ENCODE data around the gene CELA2B.

CELA2B gene

DNA sequence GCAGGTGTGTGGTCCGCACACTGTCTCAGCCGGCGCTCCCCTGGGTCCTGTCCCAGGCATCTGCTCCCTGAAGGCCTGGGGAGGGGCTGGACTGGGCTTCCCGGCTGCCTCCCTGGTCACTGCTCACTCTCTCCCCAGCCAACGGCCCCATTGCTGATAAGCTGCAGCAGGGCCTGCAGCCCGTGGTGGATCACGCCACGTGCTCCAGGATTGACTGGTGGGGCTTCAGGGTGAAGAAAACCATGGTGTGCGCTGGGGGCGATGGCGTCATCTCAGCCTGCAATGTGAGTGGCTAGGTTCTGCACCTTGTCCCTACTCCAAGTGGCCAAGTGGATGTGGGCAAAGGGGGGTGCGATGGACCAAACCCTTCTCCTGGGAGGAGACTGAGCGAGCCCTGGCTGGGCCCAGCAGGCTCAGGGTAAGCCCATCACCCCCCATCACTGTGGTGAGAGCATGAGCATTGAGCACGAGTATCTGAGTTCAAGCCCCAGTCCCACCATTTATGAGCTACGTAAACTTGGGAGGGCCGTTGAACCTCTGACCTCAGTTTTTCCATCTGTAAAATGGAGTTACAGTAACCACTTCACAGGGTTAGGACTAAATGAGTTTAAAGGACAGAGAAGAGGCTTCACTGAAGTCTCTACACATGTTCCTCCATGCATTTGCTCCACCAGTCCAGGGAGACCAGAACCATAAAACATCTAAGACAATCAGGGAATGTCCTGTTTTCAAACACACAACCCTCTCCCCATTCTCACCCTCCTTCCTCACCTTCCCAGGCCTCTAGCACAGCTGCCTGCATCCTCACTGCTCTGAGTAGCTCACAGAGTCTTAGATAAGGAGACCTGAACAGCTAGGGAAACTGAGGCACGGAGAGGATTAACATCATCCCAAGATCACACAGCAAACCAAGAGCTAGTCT lies 31.2 kb upstream of the CELA2B start:
- TF ChIP-seq, protein P1, sequence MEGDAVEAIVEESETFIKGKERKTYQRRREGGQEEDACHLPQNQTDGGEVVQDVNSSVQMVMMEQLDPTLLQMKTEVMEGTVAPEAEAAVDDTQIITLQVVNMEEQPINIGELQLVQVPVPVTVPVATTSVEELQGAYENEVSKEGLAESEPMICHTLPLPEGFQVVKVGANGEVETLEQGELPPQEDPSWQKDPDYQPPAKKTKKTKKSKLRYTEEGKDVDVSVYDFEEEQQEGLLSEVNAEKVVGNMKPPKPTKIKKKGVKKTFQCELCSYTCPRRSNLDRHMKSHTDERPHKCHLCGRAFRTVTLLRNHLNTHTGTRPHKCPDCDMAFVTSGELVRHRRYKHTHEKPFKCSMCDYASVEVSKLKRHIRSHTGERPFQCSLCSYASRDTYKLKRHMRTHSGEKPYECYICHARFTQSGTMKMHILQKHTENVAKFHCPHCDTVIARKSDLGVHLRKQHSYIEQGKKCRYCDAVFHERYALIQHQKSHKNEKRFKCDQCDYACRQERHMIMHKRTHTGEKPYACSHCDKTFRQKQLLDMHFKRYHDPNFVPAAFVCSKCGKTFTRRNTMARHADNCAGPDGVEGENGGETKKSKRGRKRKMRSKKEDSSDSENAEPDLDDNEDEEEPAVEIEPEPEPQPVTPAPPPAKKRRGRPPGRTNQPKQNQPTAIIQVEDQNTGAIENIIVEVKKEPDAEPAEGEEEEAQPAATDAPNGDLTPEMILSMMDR (IDR thresholded peaks at IDR 0.05; ENCODE audit: low read depth, low read length), result no peak
- no peak overlapping the region for H3K4me3 ChIP-seq (replicated peaks in 1 of 2; ENCODE audit: low read depth in 2 of 2, low read length in 2 of 2)
- DNase-seq (ENCODE audit: low read depth in 2 of 2), result no peak

DNA sequence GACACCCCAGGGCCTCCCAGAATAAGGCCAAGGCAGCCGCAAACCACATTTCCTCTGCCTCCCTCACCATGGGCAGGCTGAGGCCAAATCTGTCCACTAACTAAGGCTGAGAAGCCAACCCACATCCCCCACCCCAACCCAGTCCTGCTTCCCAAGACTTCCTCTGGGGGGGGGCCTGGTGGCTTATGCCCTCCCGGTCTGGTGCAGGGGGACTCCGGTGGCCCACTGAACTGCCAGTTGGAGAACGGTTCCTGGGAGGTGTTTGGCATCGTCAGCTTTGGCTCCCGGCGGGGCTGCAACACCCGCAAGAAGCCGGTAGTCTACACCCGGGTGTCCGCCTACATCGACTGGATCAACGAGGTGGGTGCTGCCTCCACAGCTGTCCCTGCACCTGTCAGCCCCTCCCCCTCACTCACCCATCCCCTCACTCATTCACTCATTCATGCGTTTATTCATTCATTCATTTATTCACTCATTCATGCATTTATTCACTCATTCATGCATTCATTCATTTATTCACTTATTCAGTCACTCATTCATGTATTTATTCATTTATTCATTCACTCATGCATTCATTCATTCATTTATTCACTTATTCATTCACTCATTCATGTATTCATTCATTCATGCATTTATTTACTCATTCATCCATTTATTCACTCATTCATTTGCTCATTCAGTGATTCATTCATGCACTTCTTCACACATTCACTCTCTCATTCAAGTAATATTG lies 30.3 kb upstream of the CELA2B start:
- H3K4me3 ChIP-seq (replicated peaks in 1 of 2; ENCODE audit: low read depth in 2 of 2, low read length in 2 of 2), result no peak overlapping the region
- TF ChIP-seq, protein P1 (IDR thresholded peaks at IDR 0.05; ENCODE audit: low read depth, low read length), result no peak
- no peak for DNase-seq (ENCODE audit: low read depth in 2 of 2)

DNA sequence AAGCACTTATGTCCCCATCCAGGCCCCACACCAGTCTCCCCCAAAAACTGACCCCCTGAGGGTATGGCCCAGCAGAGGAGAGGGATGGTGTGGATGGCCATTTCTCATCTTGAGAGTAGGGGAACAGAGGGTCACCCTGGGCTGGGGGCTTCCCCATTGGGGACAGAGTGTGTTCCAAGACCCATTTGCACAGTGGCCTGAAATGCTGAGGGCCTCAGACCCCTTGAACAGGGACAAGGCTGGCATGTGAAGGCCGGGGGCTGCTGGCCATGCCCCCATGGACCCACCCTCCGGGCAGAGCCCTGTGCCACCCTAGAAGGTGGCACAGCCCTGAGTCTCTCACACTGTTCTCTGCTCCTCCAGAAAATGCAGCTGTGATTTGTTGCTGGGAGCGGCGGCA lies 29.7 kb upstream of the CELA2B start:
- TF ChIP-seq, protein P1 (IDR thresholded peaks at IDR 0.05; ENCODE audit: low read depth, low read length), result no peak
- no peak for DNase-seq (ENCODE audit: low read depth in 2 of 2)
- H3K4me3 ChIP-seq (replicated peaks in 1 of 2; ENCODE audit: low read depth in 2 of 2, low read length in 2 of 2), result no peak overlapping the region

DNA sequence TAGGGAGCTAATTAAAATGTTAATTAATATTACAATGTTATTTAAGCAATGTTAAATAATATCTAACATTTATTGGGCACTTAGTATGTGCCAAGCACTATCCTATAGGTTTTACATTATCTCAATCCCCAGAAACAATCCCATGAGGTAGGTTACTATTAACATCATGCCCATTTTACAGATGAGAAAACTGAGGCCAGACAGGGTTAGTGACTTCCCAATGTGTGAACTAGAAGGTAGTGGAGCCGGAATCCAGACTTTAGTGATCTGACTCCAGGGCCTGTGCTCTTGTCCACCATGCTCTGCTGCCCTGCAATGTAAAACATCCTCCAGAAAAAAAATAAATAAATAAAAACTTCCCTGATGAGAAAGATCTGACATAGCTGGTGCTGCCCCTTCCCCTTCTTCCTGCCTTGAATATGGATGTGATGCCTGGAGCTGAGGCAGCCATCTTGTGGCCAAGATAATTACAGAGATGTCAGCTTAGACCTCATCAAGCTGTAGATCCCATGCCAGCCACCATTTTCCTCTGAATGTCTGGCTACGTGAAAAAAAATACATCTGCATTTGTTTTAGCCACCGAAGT lies 26.9 kb upstream of the CELA2B start:
- DNase-seq (ENCODE audit: low read depth in 2 of 2), result no peak
- TF ChIP-seq, protein P1 (IDR thresholded peaks at IDR 0.05; ENCODE audit: low read depth, low read length), result no peak
- no peak overlapping the region for H3K4me3 ChIP-seq (replicated peaks in 1 of 2; ENCODE audit: low read depth in 2 of 2, low read length in 2 of 2)

DNA sequence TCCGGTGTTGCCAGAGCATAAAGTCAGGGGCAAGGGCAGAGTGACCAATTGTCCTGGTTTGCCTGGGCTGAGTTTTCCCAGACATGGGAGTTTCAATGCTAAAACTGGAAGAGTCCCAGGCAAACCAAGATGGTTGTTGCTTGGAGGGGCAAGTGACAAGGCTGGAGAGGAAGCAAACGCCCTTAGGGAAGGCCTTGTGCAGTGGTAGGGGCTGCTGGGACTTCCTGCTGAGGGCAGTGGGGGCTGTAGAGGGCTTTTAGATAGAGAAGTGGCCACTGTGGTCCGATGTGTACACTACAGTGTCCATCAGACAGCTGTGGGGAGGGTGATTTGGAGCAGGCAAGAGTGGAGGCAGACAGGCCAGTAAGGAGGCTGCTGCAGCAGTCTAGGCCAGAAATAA lies 26.3 kb upstream of the CELA2B start:
- no peak overlapping the region for H3K4me3 ChIP-seq (replicated peaks in 1 of 2; ENCODE audit: low read depth in 2 of 2, low read length in 2 of 2)
- TF ChIP-seq, protein P1 (IDR thresholded peaks at IDR 0.05; ENCODE audit: low read depth, low read length), result no peak
- no peak for DNase-seq (ENCODE audit: low read depth in 2 of 2)

DNA sequence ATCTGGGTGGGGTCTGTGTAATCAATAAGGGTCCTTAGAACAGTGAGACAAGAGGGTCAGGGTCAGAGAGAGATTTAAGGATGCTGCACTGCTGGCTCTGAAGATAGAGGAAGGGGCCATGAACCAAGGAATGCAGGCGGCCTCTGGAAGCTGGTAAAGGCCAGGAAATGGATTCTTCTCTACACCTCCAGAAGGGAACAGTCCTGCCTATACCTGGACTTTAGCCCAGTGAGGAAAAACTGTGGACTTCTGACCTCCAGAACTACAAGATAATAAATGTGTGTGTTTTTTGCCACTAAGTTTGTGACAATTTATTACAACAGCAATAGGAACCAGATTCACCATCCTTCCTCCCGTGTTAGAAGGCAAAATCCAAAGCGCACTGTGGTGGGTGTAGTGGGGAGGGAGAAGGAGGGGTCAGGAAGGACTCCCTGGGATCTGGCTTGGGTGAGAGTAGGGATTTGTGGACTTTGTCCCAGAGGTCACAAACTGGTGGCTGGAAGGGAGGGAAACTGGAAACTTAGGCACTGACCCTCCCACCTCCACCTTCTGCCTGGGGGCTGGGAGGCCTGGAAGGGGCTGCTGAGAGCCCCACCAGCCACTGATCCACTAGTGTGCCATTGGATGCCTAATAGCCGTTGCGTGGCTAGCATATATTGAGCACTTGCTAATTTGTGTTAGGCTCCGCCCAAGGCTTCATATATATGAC lies 24.7 kb upstream of the CELA2B start:
- no peak for DNase-seq (ENCODE audit: low read depth in 2 of 2)
- TF ChIP-seq, protein P1 (IDR thresholded peaks at IDR 0.05; ENCODE audit: low read depth, low read length), result no peak
- H3K4me3 ChIP-seq (replicated peaks in 1 of 2; ENCODE audit: low read depth in 2 of 2, low read length in 2 of 2), result no peak overlapping the region
